Embryonic facial prominence (tissue), 1 donor: ENCODE measurements around the gene TNF.

Experiments used
- DNase-seq: peaks from one replicate; pipeline ENCODE4 v3.0.0-alpha.2; 2016; ENCODE audit errors: extremely low spot score

TNF gene

DNA sequence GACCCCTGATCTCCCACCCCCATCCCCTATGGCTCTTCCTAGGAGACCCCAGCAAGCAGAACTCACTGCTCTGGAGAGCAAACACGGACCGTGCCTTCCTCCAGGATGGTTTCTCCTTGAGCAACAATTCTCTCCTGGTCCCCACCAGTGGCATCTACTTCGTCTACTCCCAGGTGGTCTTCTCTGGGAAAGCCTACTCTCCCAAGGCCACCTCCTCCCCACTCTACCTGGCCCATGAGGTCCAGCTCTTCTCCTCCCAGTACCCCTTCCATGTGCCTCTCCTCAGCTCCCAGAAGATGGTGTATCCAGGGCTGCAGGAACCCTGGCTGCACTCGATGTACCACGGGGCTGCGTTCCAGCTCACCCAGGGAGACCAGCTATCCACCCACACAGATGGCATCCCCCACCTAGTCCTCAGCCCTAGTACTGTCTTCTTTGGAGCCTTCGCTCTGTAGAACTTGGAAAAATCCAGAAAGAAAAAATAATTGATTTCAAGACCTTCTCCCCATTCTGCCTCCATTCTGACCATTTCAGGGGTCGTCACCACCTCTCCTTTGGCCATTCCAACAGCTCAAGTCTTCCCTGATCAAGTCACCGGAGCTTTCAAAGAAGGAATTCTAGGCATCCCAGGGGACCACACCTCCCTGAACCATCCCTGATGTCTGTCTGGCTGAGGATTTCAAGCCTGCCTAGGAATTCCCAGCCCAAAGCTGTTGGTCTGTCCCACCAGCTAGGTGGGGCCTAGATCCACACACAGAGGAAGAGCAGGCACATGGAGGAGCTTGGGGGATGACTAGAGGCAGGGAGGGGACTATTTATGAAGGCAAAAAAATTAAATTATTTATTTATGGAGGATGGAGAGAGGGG lies 1.9 kb upstream of the TNF start:
- no peak for DNase-seq

GRCh38 chr6:31574106-31575061 lies 981 bp upstream of the TNF start:
- DNase-seq: no peak

GRCh38 chr6:31575952-31576685 lies 754 bp downstream of the TNF start:
- no peak for DNase-seq

DNA sequence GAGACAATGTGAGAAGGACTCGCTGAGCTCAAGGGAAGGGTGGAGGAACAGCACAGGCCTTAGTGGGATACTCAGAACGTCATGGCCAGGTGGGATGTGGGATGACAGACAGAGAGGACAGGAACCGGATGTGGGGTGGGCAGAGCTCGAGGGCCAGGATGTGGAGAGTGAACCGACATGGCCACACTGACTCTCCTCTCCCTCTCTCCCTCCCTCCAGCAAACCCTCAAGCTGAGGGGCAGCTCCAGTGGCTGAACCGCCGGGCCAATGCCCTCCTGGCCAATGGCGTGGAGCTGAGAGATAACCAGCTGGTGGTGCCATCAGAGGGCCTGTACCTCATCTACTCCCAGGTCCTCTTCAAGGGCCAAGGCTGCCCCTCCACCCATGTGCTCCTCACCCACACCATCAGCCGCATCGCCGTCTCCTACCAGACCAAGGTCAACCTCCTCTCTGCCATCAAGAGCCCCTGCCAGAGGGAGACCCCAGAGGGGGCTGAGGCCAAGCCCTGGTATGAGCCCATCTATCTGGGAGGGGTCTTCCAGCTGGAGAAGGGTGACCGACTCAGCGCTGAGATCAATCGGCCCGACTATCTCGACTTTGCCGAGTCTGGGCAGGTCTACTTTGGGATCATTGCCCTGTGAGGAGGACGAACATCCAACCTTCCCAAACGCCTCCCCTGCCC lies 1.7 kb downstream of the TNF start:
- DNase-seq: no peak

GRCh38 chr6:31577579-31577966 lies 2.2 kb downstream of the TNF start:
- DNase-seq: no peak

DNA sequence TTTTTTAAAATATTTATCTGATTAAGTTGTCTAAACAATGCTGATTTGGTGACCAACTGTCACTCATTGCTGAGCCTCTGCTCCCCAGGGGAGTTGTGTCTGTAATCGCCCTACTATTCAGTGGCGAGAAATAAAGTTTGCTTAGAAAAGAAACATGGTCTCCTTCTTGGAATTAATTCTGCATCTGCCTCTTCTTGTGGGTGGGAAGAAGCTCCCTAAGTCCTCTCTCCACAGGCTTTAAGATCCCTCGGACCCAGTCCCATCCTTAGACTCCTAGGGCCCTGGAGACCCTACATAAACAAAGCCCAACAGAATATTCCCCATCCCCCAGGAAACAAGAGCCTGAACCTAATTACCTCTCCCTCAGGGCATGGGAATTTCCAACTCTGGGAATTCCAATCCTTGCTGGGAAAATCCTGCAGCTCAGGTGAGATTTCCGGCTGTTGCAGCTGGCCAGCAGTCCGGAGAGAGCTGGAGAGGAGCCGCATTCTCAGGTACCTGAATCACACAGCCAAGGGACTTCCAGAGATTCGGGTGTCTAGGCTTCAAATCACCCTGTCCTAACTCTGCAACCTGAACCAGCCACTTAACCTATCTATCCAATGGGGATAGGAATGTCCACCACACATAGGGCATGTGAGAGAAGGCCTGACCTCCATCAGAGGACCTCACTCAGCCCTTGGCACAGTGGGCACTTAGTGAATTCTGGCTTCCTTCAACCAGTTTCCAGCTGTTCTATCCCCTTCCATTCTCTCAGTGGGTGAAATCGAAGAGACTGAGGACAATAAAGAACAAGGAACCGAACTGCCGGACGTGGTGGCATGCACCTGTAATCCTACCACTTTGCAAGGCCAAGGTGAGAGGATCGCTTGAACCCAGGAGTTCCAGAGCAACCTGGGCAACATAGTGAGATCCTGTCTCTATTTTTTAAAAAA lies 3.1 kb downstream of the TNF start:
- DNase-seq: no peak

DNA sequence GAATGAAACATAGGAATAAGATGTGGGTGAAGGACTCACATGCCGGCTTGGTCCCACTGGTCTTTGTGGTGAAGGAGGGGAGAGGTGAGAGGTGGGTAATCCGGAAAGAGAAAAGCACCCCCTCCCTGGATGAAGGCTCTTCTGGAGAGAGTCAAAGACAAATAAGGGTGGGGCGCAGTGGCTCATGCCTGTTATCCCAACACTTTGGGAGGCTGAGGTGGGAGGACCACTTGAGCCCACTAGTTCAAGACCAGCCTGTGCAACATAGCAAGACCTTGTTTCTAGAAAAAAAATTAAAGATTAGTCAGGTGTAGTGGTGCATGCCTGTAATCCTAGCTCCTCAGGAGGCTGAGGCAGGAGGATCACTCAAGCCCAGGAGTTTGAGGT lies 3.7 kb downstream of the TNF start:
- DNase-seq: no peak

DNA sequence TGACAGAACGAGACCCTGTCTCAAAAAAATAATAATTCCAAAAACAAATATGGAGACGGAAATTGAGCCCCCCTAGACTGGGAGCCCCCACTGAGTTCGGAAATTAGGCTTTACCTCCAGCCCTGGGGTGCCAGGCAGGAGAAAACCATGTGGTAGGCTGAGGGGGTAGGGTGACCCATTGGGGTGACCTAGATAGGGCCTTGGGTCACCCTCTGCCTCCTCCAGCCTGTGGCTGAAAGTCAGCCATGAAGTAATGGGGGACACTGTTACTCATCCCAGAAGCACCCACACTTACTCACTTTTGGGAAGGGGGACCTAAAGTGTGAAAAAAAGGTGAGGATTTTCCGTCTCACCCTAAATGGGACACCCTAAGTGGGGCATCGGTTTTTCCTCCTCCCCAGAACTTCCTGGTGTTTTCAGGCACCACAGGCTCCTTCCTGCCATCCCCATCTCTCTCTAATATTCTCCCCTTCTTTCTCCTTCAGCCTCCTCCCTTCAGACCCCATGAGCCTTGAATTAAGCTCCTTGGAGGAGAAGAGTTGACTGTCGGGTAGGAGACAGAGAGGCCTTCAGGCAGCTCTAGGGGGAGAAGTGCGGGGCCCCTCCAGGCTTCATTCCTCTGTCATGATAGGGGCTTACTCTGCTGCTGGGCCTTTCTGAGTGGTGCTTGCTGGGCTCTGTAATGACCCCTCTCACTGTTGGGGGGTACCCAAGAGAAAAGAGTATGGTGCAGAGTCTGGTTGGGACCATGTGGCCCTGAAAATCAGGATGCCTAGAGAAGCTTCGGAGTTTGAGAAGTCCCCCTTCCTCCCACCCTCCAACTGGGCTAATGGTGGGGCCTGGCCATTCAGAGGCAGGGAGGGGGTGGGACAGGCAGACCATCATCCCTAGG lies 4.4 kb downstream of the TNF start:
- DNase-seq: no peak

- no peak for DNase-seq
These were observed 5.0 kb downstream of the TNF start for GRCh38 chr6:31580438-31580740.

DNA sequence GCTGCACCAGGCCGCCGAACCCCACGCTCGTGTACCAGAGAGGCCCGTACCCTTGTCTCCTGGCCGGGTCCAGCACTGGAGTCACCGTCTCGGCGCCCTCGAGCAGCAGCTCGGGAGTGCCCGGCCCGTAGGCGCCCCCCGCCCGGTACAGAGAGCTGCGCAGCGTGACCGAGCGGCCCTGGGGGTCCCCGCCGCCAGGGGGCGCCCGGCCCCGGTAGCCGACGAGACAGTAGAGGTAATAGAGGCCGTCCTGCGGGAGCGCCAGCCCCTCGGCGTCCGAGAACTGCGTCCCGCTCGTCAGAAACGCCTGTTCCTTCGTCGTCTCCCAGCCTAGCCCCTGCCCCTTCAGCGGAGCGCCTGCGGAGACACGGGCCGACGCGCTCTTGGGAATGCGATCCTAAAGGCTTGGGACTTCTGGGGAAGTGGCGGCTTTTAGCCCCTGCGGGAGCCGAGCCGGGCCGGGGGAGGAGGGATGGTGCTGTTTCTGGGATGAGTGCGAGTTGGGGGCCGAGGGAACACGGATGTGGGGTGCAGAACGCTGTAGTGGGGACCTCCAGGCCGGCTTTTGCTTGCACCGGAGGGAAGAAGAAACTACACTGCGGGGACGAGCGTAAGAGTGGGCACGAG lies 5.6 kb downstream of the TNF start:
- peak; percentile 42 for DNase-seq

GRCh38 chr6:31581434-31582229 lies 6.3 kb downstream of the TNF start:
- no peak for DNase-seq

- DNase-seq: no peak
These were observed 6.9 kb downstream of the TNF start, which contains the start of gene LTB for GRCh38 chr6:31582230-31582643. TSS of gene LTB (minus strand) at chr6:31582424. CDS start at chr6:31582417, 7 bp downstream.

GRCh38 chr6:31585491-31585890 lies 10.1 kb downstream of the TNF start:
- DNase-seq: no peak

DNA sequence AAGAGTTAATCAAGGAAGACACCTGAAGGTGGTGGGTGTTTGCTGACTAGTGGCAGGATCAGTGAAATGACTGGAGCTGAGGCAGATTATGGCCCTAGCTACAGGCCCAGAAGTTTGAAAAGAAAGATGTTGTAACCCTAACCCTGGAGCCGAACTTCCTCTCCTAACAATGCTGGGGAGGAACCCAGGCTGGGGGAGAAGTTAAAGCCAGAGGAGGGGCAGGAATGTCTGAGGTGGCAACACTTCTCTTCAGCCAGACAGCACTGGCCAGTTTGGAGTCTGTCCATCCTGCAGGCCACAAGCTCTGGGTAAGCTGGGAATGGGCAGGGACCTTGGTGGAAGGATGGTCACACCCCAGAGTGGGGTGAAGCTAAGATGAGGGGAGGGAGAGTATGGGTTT lies 10.6 kb downstream of the TNF start, which contains the start of gene LST1:
TSS of gene LST1 (plus strand) at position 270 of the 400 bp plus-strand sequence. CDS start 1,023 bp downstream, outside the sequence.
- DNase-seq: no peak

DNA sequence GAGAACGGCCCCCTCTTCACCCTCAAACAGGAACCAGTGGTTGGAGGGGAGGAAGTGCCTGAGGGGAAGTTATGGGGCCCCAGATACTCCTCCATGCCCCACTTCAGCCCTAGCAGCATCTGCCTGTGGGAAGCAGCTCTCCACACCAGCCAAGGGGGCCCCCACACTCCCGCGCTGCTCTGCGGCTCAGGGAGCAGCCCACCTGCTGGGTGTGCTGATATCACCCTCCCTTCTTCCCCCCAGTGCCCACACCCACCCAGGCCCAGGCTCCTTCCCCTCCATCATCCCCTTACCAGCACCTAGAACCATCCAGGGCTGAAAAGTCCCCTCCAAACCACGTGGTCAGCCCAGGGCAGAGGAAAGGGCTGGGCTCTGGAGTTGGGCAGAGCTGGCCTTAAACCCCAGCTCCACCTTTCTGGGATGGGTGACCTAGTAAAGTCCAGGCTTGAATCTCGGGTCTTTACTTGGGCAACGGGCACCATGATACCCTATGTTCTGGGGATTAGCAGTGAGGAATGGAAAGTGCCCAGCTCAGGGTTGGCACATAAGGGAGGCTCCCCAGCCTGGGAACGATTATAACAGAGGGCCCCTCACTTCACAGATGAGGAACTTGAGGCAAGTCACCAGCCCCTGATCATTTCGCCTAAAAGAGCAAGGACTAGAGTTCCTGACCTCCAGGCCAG lies 11.4 kb downstream of the TNF start:
- DNase-seq: no peak

- no peak for DNase-seq
These were observed 12.7 kb downstream of the TNF start for GRCh38 chr6:31587791-31588777.
